ENCODE data around the gene AGRP. TPM values are rescaled to one million over a fixed set of nuclear protein-coding genes. Genes with fewer than 3 reads are reported as not detected.

Gene AGRP
- total RNA-seq, 2 donors from 2014 or later = 1.5 TPM; not detected in 1

DNA sequence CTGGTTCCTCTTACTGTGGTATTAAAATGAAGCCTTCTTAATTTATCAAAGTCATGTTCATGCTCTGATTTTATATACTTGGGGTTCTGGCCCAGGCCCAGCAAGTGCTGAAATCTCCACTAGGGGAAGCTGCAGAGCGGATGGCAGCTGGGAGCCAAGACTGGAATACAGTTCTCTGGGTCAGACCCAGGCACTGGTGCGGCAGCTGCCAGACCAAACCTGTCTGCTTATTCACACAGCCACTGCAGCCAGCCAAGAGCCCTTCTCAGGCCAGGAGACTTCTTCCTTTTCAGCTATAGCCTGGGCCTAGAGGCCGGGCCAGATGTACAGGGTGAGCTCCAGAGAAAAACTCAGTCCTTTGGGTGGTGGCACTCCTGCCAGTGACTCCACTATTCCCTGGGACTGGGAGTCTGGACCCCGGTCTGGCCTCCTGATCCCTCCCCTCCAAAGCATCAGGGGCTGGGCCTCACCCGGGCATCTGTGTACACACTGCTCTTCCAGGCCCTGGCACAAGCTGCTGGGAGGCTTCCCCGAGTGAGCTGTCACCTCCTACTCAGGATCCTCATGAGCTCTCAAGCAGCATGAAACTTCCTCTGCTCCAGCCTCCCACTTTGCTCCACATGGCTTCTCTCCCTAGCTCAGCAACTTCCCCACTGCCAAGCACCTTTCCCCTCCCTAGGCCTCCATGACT is 26.8 kb downstream of the AGRP start:
- peak; percentile 82 for DNase-seq (ENCODE audit: low spot score)
- Histone ChIP-seq H3K4me1 (replicated peaks) (peaks cover 64% of the 10 kb centered on the region), H3K27ac (peak overlapping the region; percentile 91 to 92), H3K27me3 (replicated peaks; ENCODE audit: insufficient read depth) (no peaks in the 10 kb centered on the region), H3K36me3 (no peaks in the 10 kb centered on the region), H3K4me3 (no peak overlapping the region), H3K9me3 (no peaks in the 10 kb centered on the region)
- intact Hi-C loops (cut with DNase I) = no loop called here
- 21% methylated on average over 6 of the region's 6 CpGs for WGBS
- TF ChIP-seq CTCF (IDR thresholded peaks at IDR 0.05) (peak in 3 of 4 experiments; percentile 40 to 77 (median 65)), POLR2A (IDR thresholded peaks at IDR 0.05) (no peak), POLR2AphosphoS5 (IDR thresholded peaks at IDR 0.05) (peak; percentile 82)

GRCh38 chr16:67454852-67455251 is 28.5 kb downstream of the AGRP start:
- peak overlapping the region in 1 of 2 donors; percentile 86 for H3K27ac ChIP-seq
- intact Hi-C loops (cut with DNase I) = no loop called here
- 88% methylated on average over 6 of the region's 6 CpGs for WGBS
- H3K36me3 ChIP-seq = no peaks in the 10 kb centered on the region
- no peak for DNase-seq (ENCODE audit: low spot score)
- no peak for TF ChIP-seq CTCF (IDR thresholded peaks at IDR 0.05)
- TF ChIP-seq POLR2AphosphoS5 (IDR thresholded peaks at IDR 0.05) = no peak
- no peak for TF ChIP-seq POLR2A (IDR thresholded peaks at IDR 0.05)
- no peaks in the 10 kb centered on the region for H3K27me3 ChIP-seq (replicated peaks; ENCODE audit: insufficient read depth)
- H3K4me3 ChIP-seq = no peak overlapping the region
- peaks cover 61% of the 10 kb centered on the region for H3K4me1 ChIP-seq (replicated peaks)
- H3K9me3 ChIP-seq = no peaks in the 10 kb centered on the region

GRCh38 chr16:67454104-67454503 is 29.2 kb downstream of the AGRP start:
- Histone ChIP-seq H3K4me1 (replicated peaks) (peaks cover 56% of the 10 kb centered on the region), H3K9me3 (no peaks in the 10 kb centered on the region), H3K36me3 (no peaks in the 10 kb centered on the region), H3K4me3 (no peak overlapping the region), H3K27me3 (replicated peaks; ENCODE audit: insufficient read depth) (no peaks in the 10 kb centered on the region), H3K27ac (peak overlapping the region; percentile 21 to 86)
- no peak for DNase-seq (ENCODE audit: low spot score)
- intact Hi-C loops (cut with DNase I) = no loop called here
- WGBS = 94% methylated on average over 5 of the region's 5 CpGs
- no peak for TF ChIP-seq POLR2AphosphoS5 (IDR thresholded peaks at IDR 0.05)
- TF ChIP-seq CTCF (IDR thresholded peaks at IDR 0.05) = no peak
- TF ChIP-seq POLR2A (IDR thresholded peaks at IDR 0.05) = no peak

DNA sequence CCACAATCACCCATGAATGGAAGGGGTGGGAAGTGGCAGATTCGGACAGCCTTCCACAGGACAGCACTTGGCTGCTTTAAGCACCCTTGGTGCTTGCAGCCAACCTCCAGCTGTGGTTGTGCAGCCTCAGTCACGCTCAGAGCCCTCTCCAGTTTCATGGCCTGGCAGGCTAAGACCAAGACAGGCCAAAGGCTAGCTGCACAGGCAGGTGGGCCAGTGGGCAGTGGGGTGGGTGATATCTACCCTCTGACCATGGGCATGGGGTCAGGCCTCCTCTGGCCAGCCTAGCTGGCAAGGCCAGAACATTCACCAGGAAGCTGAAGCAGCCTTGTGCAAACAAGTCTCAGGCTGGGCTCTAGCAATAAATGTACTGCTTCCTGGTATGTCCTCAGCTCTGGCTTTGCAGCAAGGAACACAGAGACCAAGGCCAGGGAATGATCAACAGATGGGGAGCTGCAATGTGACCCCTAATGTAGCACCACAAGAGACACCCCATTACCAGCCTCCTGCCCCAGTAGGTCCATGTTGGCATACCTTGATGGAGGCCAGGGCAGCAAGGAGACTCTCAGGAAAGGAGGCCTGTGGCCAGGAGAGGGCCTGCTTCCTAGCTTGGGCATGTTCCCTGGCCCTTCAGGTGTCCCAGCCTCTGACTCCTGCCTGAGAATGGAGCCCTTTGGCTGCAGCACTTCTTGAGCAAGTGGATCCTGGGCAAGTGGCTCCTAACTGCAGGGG is 31.5 kb downstream of the AGRP start:
- no peaks in the 10 kb centered on the region for H3K27me3 ChIP-seq (replicated peaks; ENCODE audit: insufficient read depth)
- no peaks in the 10 kb centered on the region for H3K9me3 ChIP-seq
- intact Hi-C loops (cut with DNase I) = no loop called here
- H3K36me3 ChIP-seq = no peaks in the 10 kb centered on the region
- WGBS = 38% methylated on average over 2 of the region's 2 CpGs
- H3K27ac ChIP-seq = peak overlapping the region; percentile 85 to 86
- H3K4me1 ChIP-seq (replicated peaks) = peaks cover 36% of the 10 kb centered on the region
- TF ChIP-seq POLR2AphosphoS5 (IDR thresholded peaks at IDR 0.05) = peak; percentile 90
- TF ChIP-seq POLR2A (IDR thresholded peaks at IDR 0.05) = no peak
- peak; percentile 80 for DNase-seq (ENCODE audit: low spot score)
- no peak overlapping the region for H3K4me3 ChIP-seq

DNA sequence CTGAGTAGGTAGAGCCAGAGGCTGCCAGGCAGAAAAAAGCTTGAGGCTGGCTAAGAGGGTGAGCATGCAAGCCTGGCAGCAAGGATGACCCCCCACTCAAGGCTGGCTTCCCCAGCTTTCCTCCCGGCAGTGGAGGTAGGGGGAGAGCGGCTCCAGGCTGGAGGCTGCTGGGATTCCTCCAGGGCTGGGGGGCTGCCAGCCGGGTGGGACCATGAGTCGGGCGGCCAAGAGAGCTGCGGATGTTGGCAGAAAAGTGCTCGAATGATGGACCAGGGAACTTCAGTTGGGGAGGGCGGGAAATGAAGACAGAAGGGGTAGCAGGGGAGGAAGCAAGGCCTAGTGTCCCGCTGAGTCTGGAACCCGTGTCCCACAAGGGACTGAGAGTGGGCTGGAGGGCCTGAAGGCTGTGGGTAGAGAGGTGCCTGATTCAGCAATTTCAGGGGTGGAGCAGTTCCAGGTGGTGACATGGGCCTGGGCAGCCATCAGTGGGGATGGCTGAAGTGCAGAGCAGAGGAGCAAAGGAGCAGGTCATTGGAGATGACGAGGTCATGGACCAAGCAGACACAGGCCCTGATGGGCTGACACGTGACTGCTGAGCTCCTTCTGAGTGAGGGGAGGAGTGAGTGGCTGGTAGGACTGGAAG is 32.2 kb downstream of the AGRP start:
- TF ChIP-seq POLR2AphosphoS5 (IDR thresholded peaks at IDR 0.05) (no peak), POLR2A (IDR thresholded peaks at IDR 0.05) (no peak), CTCF (IDR thresholded peaks at IDR 0.05) (no peak)
- intact Hi-C loops (cut with DNase I) = no loop called here
- H3K27ac ChIP-seq = peak overlapping the region; percentile 85 to 86
- H3K36me3 ChIP-seq = no peaks in the 10 kb centered on the region
- H3K27me3 ChIP-seq (replicated peaks; ENCODE audit: insufficient read depth) = no peaks in the 10 kb centered on the region
- H3K4me1 ChIP-seq (replicated peaks) = peaks cover 38% of the 10 kb centered on the region
- WGBS = 57% methylated on average over 12 of the region's 12 CpGs
- no peaks in the 10 kb centered on the region for H3K9me3 ChIP-seq
- no peak for DNase-seq (ENCODE audit: low spot score)
- H3K4me3 ChIP-seq = no peak overlapping the region
